Measurements from ENCODE around the gene PPIC.
"Not testable (repeated sequence)": the region's sequence is repeated elsewhere in the genome, so short reads cannot be mapped to it uniquely, and the experiment has no call there.

Gene PPIC

DNA sequence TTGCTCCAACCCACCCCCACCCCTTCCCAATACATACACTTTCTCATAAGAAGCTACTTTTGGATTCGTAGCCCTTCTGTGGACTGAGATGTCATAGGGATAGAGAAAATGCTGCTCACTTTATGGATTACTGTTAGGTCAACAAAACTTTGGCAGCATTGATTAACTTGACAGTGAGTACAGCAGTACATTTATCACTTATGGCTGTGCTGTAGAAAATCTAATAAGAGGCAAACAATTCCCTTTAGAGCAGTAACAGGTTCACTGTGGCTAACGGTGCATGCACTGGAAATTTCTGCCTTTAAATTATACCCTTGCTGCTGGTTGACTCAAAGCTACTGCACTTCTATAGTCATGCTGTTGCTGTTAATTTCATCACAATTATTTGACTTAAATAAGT lies 59.2 kb downstream of the PPIC start:
- H3K27me3 Mint-ChIP-seq (ENCODE audit: low read depth) = no peaks in the 10 kb centered on the region
- no peaks in the 10 kb centered on the region for H3K4me1 Mint-ChIP-seq
- no peak overlapping the region for H3K27ac Mint-ChIP-seq
- TF ChIP-seq CTCF (IDR thresholded peaks at IDR 0.05; ENCODE audit: unreplicated experiment in 3 of 3) = no peak
- no peak overlapping the region for H3K4me3 Mint-ChIP-seq
- peaks cover 7% of the 10 kb centered on the region for H3K36me3 Mint-ChIP-seq (ENCODE audit: low read depth)
- no peaks in the 10 kb centered on the region for H3K9me3 Mint-ChIP-seq

DNA sequence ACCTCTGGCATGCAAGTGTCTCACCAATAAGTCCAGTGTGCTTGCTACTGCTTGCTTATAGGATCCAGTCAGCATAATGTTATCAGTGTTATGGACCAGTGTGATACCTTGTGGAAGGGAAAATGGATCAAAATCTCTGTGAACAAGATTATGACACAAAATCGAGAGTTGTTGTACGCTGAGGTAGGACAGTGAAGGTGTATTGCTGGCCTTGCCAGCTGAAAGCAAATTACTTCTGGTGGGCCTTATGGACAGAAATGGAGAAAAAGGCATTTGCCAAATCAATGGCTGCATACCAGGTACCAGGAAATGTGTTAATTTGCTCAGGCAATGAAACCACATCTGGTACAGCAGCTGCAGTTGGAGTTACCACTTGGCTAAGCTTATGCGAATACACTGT lies 62.3 kb downstream of the PPIC start:
- H3K27me3 Mint-ChIP-seq (ENCODE audit: low read depth); H3K9me3 Mint-ChIP-seq; H3K36me3 Mint-ChIP-seq (ENCODE audit: low read depth); H3K4me3 Mint-ChIP-seq; H3K4me1 Mint-ChIP-seq; H3K27ac Mint-ChIP-seq: not testable (repeated sequence)

DNA sequence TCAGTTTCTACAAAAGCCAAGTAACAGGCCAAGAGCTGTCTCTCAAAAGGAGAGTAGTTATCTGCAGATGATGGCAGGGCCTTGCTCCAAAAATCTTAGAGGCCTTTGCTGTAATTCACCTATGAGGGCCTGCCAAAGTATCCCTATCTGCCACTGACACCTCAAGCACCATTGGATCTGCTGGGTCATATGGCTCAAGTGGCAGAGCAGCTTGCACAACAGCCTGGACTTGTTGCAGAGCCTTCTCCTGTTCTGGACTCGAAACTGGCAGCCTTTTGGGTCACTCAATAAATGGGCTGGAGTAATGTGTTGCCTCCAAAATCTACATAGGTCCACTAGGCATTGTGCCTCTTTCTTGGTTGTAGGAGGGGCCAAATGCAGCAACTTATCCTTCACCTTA lies 62.8 kb downstream of the PPIC start:
- not testable (repeated sequence) for H3K9me3 Mint-ChIP-seq; H3K4me3 Mint-ChIP-seq; H3K27me3 Mint-ChIP-seq (ENCODE audit: low read depth); H3K27ac Mint-ChIP-seq; H3K36me3 Mint-ChIP-seq (ENCODE audit: low read depth); H3K4me1 Mint-ChIP-seq
